ENCODE measurements around the gene XRCC5. TPM values are rescaled to one million over a fixed set of nuclear protein-coding genes. Genes with fewer than 3 reads are reported as not detected.

Gene XRCC5
- polyA plus RNA-seq, 1 donor from 2014 or later: 279 TPM

DNA sequence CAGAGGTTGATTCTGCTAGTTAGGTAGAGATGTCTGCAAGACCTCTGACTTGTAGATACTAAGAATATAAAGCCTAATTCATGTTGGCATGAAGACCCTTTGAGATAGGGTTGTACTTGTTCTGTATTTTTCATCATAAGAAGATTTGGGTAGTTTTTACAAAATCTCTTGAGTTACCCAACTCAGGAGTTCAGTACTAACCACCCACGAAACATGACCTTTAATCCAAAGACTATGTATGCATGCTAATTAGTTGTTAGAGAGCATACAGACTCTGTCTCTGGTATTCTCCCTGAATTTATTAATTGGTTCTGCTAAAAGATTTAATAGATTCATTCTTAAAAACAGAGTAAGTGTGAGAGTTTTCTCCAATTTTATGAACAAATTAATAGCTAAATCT lies 44.5 kb upstream of the XRCC5 start:
- Histone ChIP-seq H4K20me1 (ENCODE audit: insufficient read depth) (no peaks in the 10 kb centered on the region), H3K36me3 (ENCODE audit: insufficient read depth, low read length) (peaks cover 6% of the 10 kb centered on the region), H3K4me2 (ENCODE audit: low read length) (no peak overlapping the region), H3K27ac (ENCODE audit: low read length) (no peak overlapping the region), H3K9me3 (ENCODE audit: low read length) (no peaks in the 10 kb centered on the region), H3K4me3 (ENCODE audit: low read length) (no peak overlapping the region), H3K27me3 (ENCODE audit: insufficient read depth, low read depth, low read length) (no peaks in the 10 kb centered on the region), H3K9me2 (ENCODE audit: insufficient read depth, low read length) (no peaks in the 10 kb centered on the region), H3F3A (ENCODE audit: insufficient read depth, low read length, poor library complexity, severe bottlenecking) (no peaks in the 10 kb centered on the region), H3K9ac (ENCODE audit: low read length) (no peak overlapping the region), H3K79me2 (replicated peaks; ENCODE audit: insufficient read depth, low read length) (no peaks in the 10 kb centered on the region), H2AFZ (ENCODE audit: low read depth, low read length) (no peak overlapping the region)
- TF ChIP-seq TAF1 (IDR thresholded peaks at IDR 0.05; ENCODE audit: low read depth): no peak
- TF ChIP-seq MXI1 (conservative IDR thresholded peaks at IDR 0.05; ENCODE audit: poor library complexity, severe bottlenecking): no peak
- TF ChIP-seq, protein P1, sequence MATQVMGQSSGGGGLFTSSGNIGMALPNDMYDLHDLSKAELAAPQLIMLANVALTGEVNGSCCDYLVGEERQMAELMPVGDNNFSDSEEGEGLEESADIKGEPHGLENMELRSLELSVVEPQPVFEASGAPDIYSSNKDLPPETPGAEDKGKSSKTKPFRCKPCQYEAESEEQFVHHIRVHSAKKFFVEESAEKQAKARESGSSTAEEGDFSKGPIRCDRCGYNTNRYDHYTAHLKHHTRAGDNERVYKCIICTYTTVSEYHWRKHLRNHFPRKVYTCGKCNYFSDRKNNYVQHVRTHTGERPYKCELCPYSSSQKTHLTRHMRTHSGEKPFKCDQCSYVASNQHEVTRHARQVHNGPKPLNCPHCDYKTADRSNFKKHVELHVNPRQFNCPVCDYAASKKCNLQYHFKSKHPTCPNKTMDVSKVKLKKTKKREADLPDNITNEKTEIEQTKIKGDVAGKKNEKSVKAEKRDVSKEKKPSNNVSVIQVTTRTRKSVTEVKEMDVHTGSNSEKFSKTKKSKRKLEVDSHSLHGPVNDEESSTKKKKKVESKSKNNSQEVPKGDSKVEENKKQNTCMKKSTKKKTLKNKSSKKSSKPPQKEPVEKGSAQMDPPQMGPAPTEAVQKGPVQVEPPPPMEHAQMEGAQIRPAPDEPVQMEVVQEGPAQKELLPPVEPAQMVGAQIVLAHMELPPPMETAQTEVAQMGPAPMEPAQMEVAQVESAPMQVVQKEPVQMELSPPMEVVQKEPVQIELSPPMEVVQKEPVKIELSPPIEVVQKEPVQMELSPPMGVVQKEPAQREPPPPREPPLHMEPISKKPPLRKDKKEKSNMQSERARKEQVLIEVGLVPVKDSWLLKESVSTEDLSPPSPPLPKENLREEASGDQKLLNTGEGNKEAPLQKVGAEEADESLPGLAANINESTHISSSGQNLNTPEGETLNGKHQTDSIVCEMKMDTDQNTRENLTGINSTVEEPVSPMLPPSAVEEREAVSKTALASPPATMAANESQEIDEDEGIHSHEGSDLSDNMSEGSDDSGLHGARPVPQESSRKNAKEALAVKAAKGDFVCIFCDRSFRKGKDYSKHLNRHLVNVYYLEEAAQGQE (IDR thresholded peaks at IDR 0.05; ENCODE audit: borderline replicate concordance): no peak
- TF ChIP-seq, protein P2, sequence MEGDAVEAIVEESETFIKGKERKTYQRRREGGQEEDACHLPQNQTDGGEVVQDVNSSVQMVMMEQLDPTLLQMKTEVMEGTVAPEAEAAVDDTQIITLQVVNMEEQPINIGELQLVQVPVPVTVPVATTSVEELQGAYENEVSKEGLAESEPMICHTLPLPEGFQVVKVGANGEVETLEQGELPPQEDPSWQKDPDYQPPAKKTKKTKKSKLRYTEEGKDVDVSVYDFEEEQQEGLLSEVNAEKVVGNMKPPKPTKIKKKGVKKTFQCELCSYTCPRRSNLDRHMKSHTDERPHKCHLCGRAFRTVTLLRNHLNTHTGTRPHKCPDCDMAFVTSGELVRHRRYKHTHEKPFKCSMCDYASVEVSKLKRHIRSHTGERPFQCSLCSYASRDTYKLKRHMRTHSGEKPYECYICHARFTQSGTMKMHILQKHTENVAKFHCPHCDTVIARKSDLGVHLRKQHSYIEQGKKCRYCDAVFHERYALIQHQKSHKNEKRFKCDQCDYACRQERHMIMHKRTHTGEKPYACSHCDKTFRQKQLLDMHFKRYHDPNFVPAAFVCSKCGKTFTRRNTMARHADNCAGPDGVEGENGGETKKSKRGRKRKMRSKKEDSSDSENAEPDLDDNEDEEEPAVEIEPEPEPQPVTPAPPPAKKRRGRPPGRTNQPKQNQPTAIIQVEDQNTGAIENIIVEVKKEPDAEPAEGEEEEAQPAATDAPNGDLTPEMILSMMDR (IDR thresholded peaks at IDR 0.05; ENCODE audit: poor library complexity, severe bottlenecking): no peak
- TF ChIP-seq RAD21 (conservative IDR thresholded peaks at IDR 0.05): no peak
- TF ChIP-seq EZH2 (IDR thresholded peaks at IDR 0.05; ENCODE audit: borderline replicate concordance, insufficient read depth, low read length, poor library complexity, severe bottlenecking): no peak
- no peak for TF ChIP-seq EP300 (conservative IDR thresholded peaks at IDR 0.05; ENCODE audit: poor library complexity, severe bottlenecking)
- TF ChIP-seq SMC3 (conservative IDR thresholded peaks at IDR 0.05; ENCODE audit: poor library complexity): no peak
- TF ChIP-seq POLR2AphosphoS5 (IDR thresholded peaks at IDR 0.05): no peak

- Histone ChIP-seq H3F3A (ENCODE audit: insufficient read depth, low read length, poor library complexity, severe bottlenecking) (no peaks in the 10 kb centered on the region), H4K20me1 (ENCODE audit: insufficient read depth) (no peaks in the 10 kb centered on the region), H3K27ac (ENCODE audit: low read length) (no peak overlapping the region), H3K27me3 (ENCODE audit: insufficient read depth, low read depth, low read length) (no peaks in the 10 kb centered on the region), H3K9ac (ENCODE audit: low read length) (no peak overlapping the region), H3K4me2 (ENCODE audit: low read length) (no peak overlapping the region), H3K9me2 (ENCODE audit: insufficient read depth, low read length) (no peaks in the 10 kb centered on the region), H2AFZ (ENCODE audit: low read depth, low read length) (no peak overlapping the region), H3K4me3 (ENCODE audit: low read length) (no peak overlapping the region), H3K79me2 (replicated peaks; ENCODE audit: insufficient read depth, low read length) (no peaks in the 10 kb centered on the region), H3K36me3 (ENCODE audit: insufficient read depth, low read length) (peaks cover 3% of the 10 kb centered on the region), H3K9me3 (ENCODE audit: low read length) (no peaks in the 10 kb centered on the region)
- TF ChIP-seq RAD21 (conservative IDR thresholded peaks at IDR 0.05): no peak
- TF ChIP-seq, protein P2 (IDR thresholded peaks at IDR 0.05; ENCODE audit: poor library complexity, severe bottlenecking): no peak
- TF ChIP-seq EZH2 (IDR thresholded peaks at IDR 0.05; ENCODE audit: borderline replicate concordance, insufficient read depth, low read length, poor library complexity, severe bottlenecking): no peak
- TF ChIP-seq SMC3 (conservative IDR thresholded peaks at IDR 0.05; ENCODE audit: poor library complexity): no peak
- no peak for TF ChIP-seq EP300 (conservative IDR thresholded peaks at IDR 0.05; ENCODE audit: poor library complexity, severe bottlenecking)
- TF ChIP-seq POLR2AphosphoS5 (IDR thresholded peaks at IDR 0.05): no peak
- TF ChIP-seq, protein P1 (IDR thresholded peaks at IDR 0.05; ENCODE audit: borderline replicate concordance): no peak
- no peak for TF ChIP-seq TAF1 (IDR thresholded peaks at IDR 0.05; ENCODE audit: low read depth)
- TF ChIP-seq MXI1 (conservative IDR thresholded peaks at IDR 0.05; ENCODE audit: poor library complexity, severe bottlenecking): no peak
Measured at GRCh38 chr2:216066230-216066629, 42.9 kb upstream of the XRCC5 start.

Measured in neural cell (in vitro differentiated cells).